NT2/D1 (cell line): ENCODE measurements around the gene GRK6.

Experiments
- YY1 ChIP-seq: IDR thresholded peaks from 2 replicates; pipeline ENCODE4 v1.6.1; 2011; ENCODE audit not compliant: insufficient read length, insufficient read depth
- ZNF274 ChIP-seq: IDR thresholded peaks from 2 replicates; pipeline ENCODE4 v1.6.1; 2011; ENCODE audit warnings: mild to moderate bottlenecking, low read depth, low read length

- TF ChIP-seq YY1: no peak
- TF ChIP-seq ZNF274: no peak
Observed at GRCh38 chr5:177443144-177443983, 16.9 kb downstream of the GRK6 start.
